Measurements from ENCODE around the gene PPP2R5C.

PPP2R5C gene

DNA sequence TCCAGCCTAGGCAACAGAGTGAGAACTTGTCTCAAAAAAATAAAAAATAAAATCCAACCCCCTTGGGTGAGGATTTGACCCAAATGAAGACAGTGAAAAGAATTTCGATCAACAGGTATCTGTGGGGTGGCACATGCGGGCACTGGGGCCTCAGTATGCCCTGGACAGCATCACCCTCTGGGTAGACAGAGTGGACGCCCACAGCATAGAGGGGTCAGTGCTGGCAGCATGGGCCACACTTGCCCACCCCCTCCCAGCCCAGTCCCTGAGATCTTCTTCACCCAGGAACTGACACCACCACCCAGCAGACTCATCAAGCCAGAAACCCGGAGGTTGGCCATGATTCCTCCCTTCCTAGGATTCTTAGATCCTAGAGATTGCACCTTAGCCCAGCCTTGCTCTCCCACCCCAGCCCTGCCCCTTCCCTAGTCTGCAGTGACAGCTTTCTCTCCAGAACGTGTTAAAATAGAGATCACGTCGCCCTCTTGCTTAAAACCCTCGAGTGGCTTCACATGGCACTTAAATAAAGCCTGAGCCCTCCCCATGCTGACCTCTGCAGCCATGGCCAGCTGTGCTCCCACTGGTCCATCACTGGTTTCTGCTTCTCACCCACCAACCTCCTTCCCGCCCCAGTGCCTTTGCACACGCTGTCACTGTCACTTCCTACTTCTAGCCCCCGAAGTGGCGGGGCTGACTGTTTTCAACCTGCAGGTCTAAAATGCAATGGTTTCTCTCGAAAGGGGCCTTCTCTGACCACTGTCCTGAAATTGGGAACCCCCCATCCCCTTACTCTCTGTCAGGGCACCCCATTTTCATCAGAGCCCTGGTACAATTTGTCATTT, 176.6 kb downstream of the PPP2R5C start:
- Histone ChIP-seq H3K4me1 (ENCODE audit: insufficient read depth, low read length) (no peaks in the 10 kb centered on the region), H3K4me3 (ENCODE audit: low read depth in 1 of 2, low read length in 2 of 2) (no peak overlapping the region), H3K27me3 (ENCODE audit: control insufficient read depth in 1 of 2, insufficient read depth in 2 of 2, low read length in 2 of 2) (no peaks in the 10 kb centered on the region), H3K36me3 (ENCODE audit: insufficient read depth, low read length) (no peaks in the 10 kb centered on the region), H3K9ac (ENCODE audit: low read length) (no peak overlapping the region), H3K9me3 (ENCODE audit: low read length) (no peaks in the 10 kb centered on the region), H3K27ac (ENCODE audit: low read depth, low read length) (no peak overlapping the region)

DNA sequence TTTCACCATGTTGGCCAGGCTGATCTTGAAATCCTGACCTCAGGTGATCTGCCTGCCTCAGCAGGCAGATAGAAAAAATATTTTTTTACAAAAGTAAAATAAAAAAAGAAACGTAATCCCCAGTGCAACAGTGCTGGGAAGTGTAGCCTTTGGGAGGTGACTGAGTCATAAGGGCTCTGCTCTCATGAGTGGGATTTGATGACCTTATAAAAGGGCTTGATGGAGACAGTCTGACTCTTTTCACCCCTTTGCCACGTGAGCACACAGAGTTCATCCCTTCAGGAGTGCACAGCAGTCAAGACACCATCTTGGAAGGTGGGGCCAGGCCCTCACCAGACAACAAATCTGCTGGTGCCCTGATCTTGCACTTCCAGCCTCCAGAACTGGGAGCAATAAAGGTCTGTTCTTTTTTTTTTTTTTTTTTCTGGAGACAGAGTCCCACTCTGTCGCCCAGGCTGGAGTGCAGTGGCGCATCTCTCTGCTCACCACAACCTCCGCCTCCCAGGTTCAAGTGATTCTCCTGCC, 178.2 kb downstream of the PPP2R5C start:
- Histone ChIP-seq H3K4me3 (ENCODE audit: low read depth in 1 of 2, low read length in 2 of 2) (no peak overlapping the region), H3K9me3 (ENCODE audit: low read length) (no peaks in the 10 kb centered on the region), H3K27me3 (ENCODE audit: control insufficient read depth in 1 of 2, insufficient read depth in 2 of 2, low read length in 2 of 2) (no peaks in the 10 kb centered on the region), H3K9ac (ENCODE audit: low read length) (no peak overlapping the region), H3K27ac (ENCODE audit: low read depth, low read length) (no peak overlapping the region), H3K4me1 (ENCODE audit: insufficient read depth, low read length) (no peaks in the 10 kb centered on the region), H3K36me3 (ENCODE audit: insufficient read depth, low read length) (no peaks in the 10 kb centered on the region)

- Histone ChIP-seq H3K27me3 (ENCODE audit: control insufficient read depth in 1 of 2, insufficient read depth in 2 of 2, low read length in 2 of 2) (no peaks in the 10 kb centered on the region), H3K4me3 (ENCODE audit: low read depth in 1 of 2, low read length in 2 of 2) (no peak overlapping the region), H3K9me3 (ENCODE audit: low read length) (no peaks in the 10 kb centered on the region), H3K4me1 (ENCODE audit: insufficient read depth, low read length) (peaks cover 7% of the 10 kb centered on the region), H3K9ac (ENCODE audit: low read length) (no peak overlapping the region), H3K36me3 (ENCODE audit: insufficient read depth, low read length) (no peaks in the 10 kb centered on the region), H3K27ac (ENCODE audit: low read depth, low read length) (no peak overlapping the region)
Observed at GRCh38 chr14:101944451-101944850, 182.9 kb downstream of the PPP2R5C start.

- Histone ChIP-seq H3K27ac (ENCODE audit: low read depth, low read length) (no peak overlapping the region), H3K9ac (ENCODE audit: low read length) (no peak overlapping the region), H3K9me3 (ENCODE audit: low read length) (no peaks in the 10 kb centered on the region), H3K27me3 (ENCODE audit: control insufficient read depth in 1 of 2, insufficient read depth in 2 of 2, low read length in 2 of 2) (no peaks in the 10 kb centered on the region), H3K4me1 (ENCODE audit: insufficient read depth, low read length) (peaks cover 12% of the 10 kb centered on the region), H3K36me3 (ENCODE audit: insufficient read depth, low read length) (no peaks in the 10 kb centered on the region), H3K4me3 (ENCODE audit: low read depth in 1 of 2, low read length in 2 of 2) (no peak overlapping the region)
Observed at GRCh38 chr14:101945171-101945570, 183.7 kb downstream of the PPP2R5C start.

- H3K4me1 ChIP-seq (ENCODE audit: insufficient read depth, low read length): peaks cover 13% of the 10 kb centered on the region
Observed at GRCh38 chr14:101947577-101947903, 186.0 kb downstream of the PPP2R5C start.

DNA sequence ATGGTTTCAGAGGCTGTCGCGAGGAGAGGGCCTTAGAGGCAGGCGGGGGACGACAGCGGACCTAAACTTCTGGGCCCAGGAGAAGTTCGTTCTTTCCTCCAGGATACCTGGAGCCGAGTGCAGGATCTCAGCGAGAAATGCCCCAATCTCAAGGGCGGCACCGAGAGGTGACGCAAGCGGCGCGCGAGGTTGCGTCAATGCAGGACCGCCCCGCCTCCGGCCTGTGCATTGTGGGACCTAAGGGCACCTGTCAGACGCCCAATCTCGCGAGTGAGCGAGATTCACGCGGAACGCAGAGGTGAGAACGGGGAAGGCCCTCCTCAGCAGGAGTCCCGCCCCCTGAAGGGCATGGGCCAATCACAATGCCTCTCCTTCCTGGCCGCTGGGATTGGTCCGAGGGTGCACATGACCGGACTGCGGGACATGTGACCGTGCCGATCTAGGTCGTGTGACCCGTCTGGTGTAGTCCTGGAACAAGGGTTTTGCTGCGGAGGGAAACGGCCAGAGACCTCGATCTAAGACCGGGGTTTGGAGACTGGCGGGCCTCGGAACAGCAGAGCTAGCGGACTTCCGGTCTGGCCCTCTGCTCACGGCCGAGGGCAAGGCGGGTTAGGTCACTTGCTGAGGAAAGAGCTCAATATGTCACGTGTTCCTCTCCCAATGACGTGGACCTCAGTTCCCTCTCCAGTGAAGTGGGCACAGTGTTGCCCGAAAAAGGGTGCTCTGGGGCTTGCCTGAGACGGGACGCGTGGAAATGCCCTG, 186.6 kb downstream of the PPP2R5C start:
- Histone ChIP-seq H3K9me3 (ENCODE audit: low read length) (no peaks in the 10 kb centered on the region), H3K36me3 (ENCODE audit: insufficient read depth, low read length) (no peaks in the 10 kb centered on the region), H3K27me3 (ENCODE audit: control insufficient read depth in 1 of 2, insufficient read depth in 2 of 2, low read length in 2 of 2) (no peaks in the 10 kb centered on the region), H3K4me1 (ENCODE audit: insufficient read depth, low read length) (peaks cover 13% of the 10 kb centered on the region), H3K27ac (ENCODE audit: low read depth, low read length) (peak overlapping the region; percentile 92), H3K9ac (ENCODE audit: low read length) (peak overlapping the region; percentile 98), H3K4me3 (ENCODE audit: low read depth in 1 of 2, low read length in 2 of 2) (peak overlapping the region; percentile 85 to 99)

More at GRCh38 chr14:101947577-101947903, 186.0 kb downstream of the PPP2R5C start:
- Histone ChIP-seq H3K9ac (ENCODE audit: low read length) (peak overlapping the region; percentile 47), H3K9me3 (ENCODE audit: low read length) (no peaks in the 10 kb centered on the region), H3K27ac (ENCODE audit: low read depth, low read length) (peak overlapping the region; percentile 92), H3K36me3 (ENCODE audit: insufficient read depth, low read length) (no peaks in the 10 kb centered on the region), H3K4me3 (ENCODE audit: low read depth in 1 of 2, low read length in 2 of 2) (peak overlapping the region; percentile 40 to 99), H3K27me3 (ENCODE audit: control insufficient read depth in 1 of 2, insufficient read depth in 2 of 2, low read length in 2 of 2) (no peaks in the 10 kb centered on the region)

GRCh38 chr14:101948666-101949216, 187.2 kb downstream of the PPP2R5C start:
- peak overlapping the region; percentile 85 to 99 for H3K4me3 ChIP-seq (ENCODE audit: low read depth in 1 of 2, low read length in 2 of 2)
- H3K27ac ChIP-seq (ENCODE audit: low read depth, low read length): peak overlapping the region; percentile 85
- no peaks in the 10 kb centered on the region for H3K36me3 ChIP-seq (ENCODE audit: insufficient read depth, low read length)
- peak overlapping the region; percentile 98 for H3K9ac ChIP-seq (ENCODE audit: low read length)
- no peaks in the 10 kb centered on the region for H3K9me3 ChIP-seq (ENCODE audit: low read length)
- no peaks in the 10 kb centered on the region for H3K27me3 ChIP-seq (ENCODE audit: control insufficient read depth in 1 of 2, insufficient read depth in 2 of 2, low read length in 2 of 2)
- H3K4me1 ChIP-seq (ENCODE audit: insufficient read depth, low read length): peaks cover 13% of the 10 kb centered on the region

GRCh38 chr14:101950100-101950499, 188.6 kb downstream of the PPP2R5C start:
- Histone ChIP-seq H3K9me3 (ENCODE audit: low read length) (no peaks in the 10 kb centered on the region), H3K4me1 (ENCODE audit: insufficient read depth, low read length) (peaks cover 13% of the 10 kb centered on the region), H3K27ac (ENCODE audit: low read depth, low read length) (no peak overlapping the region), H3K27me3 (ENCODE audit: control insufficient read depth in 1 of 2, insufficient read depth in 2 of 2, low read length in 2 of 2) (no peaks in the 10 kb centered on the region), H3K36me3 (ENCODE audit: insufficient read depth, low read length) (no peaks in the 10 kb centered on the region), H3K9ac (ENCODE audit: low read length) (no peak overlapping the region), H3K4me3 (ENCODE audit: low read depth in 1 of 2, low read length in 2 of 2) (no peak overlapping the region)

DNA sequence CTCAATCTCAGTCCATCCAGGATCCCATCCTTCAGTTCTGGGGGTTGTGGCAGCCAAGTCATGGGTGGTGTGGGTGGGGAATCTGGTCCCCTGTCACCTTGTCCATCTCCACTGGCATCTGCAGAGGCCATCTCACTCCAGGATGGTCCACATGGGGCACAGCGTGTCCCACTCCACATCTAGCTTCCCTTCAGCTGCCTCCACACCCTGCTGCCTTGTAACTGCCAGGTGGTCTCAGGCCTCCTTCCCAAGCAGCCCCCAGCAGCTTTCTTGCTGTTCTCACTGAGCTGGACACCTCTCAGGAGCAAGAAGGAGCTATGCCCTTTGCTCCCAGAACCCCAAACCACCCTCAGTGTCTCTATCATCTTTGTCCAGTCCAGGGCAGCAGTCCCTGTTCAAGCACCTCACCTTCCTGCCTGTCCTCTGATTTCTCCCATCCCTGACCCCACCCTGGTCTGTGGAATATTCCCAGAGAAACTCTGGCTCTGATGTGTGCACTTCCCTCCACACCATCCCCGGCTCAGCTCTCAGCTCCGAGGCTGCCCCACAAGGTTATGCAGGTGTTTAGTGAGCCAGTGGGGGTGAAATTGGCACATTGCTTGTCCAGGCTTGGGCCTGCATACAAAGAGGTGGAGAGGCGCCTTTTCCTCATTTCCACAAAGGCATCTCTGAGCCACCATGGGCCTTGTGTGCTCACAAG, 189.2 kb downstream of the PPP2R5C start:
- Histone ChIP-seq H3K9ac (ENCODE audit: low read length) (no peak overlapping the region), H3K9me3 (ENCODE audit: low read length) (no peaks in the 10 kb centered on the region), H3K27ac (ENCODE audit: low read depth, low read length) (no peak overlapping the region), H3K4me1 (ENCODE audit: insufficient read depth, low read length) (peaks cover 13% of the 10 kb centered on the region), H3K4me3 (ENCODE audit: low read depth in 1 of 2, low read length in 2 of 2) (no peak overlapping the region), H3K36me3 (ENCODE audit: insufficient read depth, low read length) (no peaks in the 10 kb centered on the region), H3K27me3 (ENCODE audit: control insufficient read depth in 1 of 2, insufficient read depth in 2 of 2, low read length in 2 of 2) (no peaks in the 10 kb centered on the region)

DNA sequence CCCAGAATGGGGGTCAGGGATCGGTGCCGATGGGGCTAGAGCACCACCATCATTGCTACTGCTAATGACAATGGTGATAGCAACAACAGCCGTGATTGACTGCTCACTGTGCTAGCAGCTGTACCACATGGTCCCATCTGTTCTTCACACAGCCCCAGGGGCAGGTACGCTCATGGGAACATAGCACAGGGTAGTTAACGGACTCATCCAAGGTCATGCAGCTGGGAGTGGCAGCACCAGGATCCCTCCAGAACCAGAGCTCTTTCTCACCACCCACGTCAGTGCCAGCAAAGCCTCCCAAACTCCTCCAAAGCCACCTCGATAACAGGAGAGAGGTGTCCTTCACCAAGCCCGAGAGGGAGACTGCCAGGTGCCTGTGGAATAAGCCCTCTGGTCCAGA, 191.6 kb downstream of the PPP2R5C start:
- no peak overlapping the region for H3K9ac ChIP-seq (ENCODE audit: low read length)
- no peaks in the 10 kb centered on the region for H3K9me3 ChIP-seq (ENCODE audit: low read length)
- H3K27ac ChIP-seq (ENCODE audit: low read depth, low read length): no peak overlapping the region
- no peaks in the 10 kb centered on the region for H3K36me3 ChIP-seq (ENCODE audit: insufficient read depth, low read length)
- no peak overlapping the region for H3K4me3 ChIP-seq (ENCODE audit: low read depth in 1 of 2, low read length in 2 of 2)
- no peaks in the 10 kb centered on the region for H3K27me3 ChIP-seq (ENCODE audit: control insufficient read depth in 1 of 2, insufficient read depth in 2 of 2, low read length in 2 of 2)
- H3K4me1 ChIP-seq (ENCODE audit: insufficient read depth, low read length): peaks cover 13% of the 10 kb centered on the region

DNA sequence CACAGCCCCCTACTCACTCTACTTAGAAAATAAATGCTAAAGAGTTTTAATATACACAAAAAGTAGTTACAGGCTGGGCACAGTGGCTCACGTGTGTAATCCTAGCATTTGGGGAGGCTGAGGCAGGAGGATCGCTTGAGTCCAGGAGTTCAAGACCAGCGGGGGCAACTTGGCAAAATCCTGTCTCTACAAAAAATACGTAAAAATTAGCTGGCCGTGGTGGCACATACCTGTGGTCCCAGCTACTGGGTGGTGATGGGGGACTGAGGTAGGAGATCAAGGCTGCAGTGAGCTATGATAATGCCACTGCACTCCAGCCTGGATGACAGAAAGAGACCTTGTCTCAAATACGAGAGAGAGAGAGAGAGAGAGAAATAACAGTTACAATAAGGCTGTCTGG, 193.0 kb downstream of the PPP2R5C start:
- Histone ChIP-seq H3K9ac (ENCODE audit: low read length) (no peak overlapping the region), H3K27me3 (ENCODE audit: control insufficient read depth in 1 of 2, insufficient read depth in 2 of 2, low read length in 2 of 2) (no peaks in the 10 kb centered on the region), H3K4me1 (ENCODE audit: insufficient read depth, low read length) (peaks cover 5% of the 10 kb centered on the region), H3K27ac (ENCODE audit: low read depth, low read length) (no peak overlapping the region), H3K9me3 (ENCODE audit: low read length) (no peaks in the 10 kb centered on the region), H3K4me3 (ENCODE audit: low read depth in 1 of 2, low read length in 2 of 2) (no peak overlapping the region), H3K36me3 (ENCODE audit: insufficient read depth, low read length) (no peaks in the 10 kb centered on the region)

Data from muscle layer of colon (tissue), 2 donors.